K562 (cell line): ENCODE data around the gene SPTAN1. TPM values are rescaled to one million over a fixed set of nuclear protein-coding genes. Genes with fewer than 3 reads are reported as not detected.
A peak's percentile ranks its signal among the peaks of the same experiment; 100 is the strongest.

ENCODE experiments used
- CTCFL ChIP-seq: IDR thresholded peaks from 2 replicates; pipeline ENCODE4 v1.6.1; 2011; ENCODE audit warnings: borderline replicate concordance, low read depth, mild to moderate bottlenecking, moderate library complexity, low read length; ENCODE audit not compliant: insufficient read depth, poor library complexity, severe bottlenecking
- E2F6 ChIP-seq, 2 experiments: IDR thresholded peaks; 2 replicates each; pipeline ENCODE4 v1.6.1; 2011; ENCODE audit warnings: borderline replicate concordance in 1 of 2, control low read depth in 1 of 2, low read depth in 1 of 2, low read length in 1 of 2, mild to moderate bottlenecking in 1 of 2, mixed read lengths in 1 of 2, moderate library complexity in 1 of 2; ENCODE audit not compliant: insufficient read depth in 1 of 2, insufficient read length in 1 of 2, poor library complexity in 1 of 2, severe bottlenecking in 1 of 2; ENCODE audit errors: extremely low read depth in 1 of 2
- ETS1 ChIP-seq: conservative IDR thresholded peaks from 2 replicates; pipeline ENCODE4 v1.6.1; 2011; ENCODE audit warnings: low read depth, mild to moderate bottlenecking, low read length; ENCODE audit not compliant: control insufficient read depth
- FOXK2 ChIP-seq, 2 experiments: fragments of 450-650 bp; IDR thresholded peaks in 1 of 2; conservative IDR thresholded peaks in 1 of 2; 2 replicates each; pipeline ENCODE4 v1.6.1; 2016; ENCODE audit warnings: low read depth in 2 of 2, mild to moderate bottlenecking in 1 of 2
- GTF2B ChIP-seq: IDR thresholded peaks from 2 replicates; pipeline ENCODE4 v1.6.1; 2011; ENCODE audit not compliant: insufficient read length; ENCODE audit errors: extremely low read depth
- HNRNPLL ChIP-seq: fragments of 200-400 bp; formaldehyde crosslinking; IDR thresholded peaks from 2 replicates; pipeline ENCODE4 v1.6.1; 2017; ENCODE audit warnings: low read length, low read depth, mild to moderate bottlenecking; ENCODE audit not compliant: poor library complexity, severe bottlenecking
- MECOM ChIP-seq: fragments of 250-450 bp; sonication (Bioruptor Pico); IDR thresholded peaks from 2 replicates; pipeline ENCODE4 v1.8.0; 2022; ENCODE audit warnings: inconsistent platforms
- MYC ChIP-seq, 2 experiments: fragments of 250-450 bp in 1 of 2; sonication (Bioruptor Pico) in 1 of 2; IDR thresholded peaks; 2 replicates each; pipeline versions ENCODE4 v1.5.1 to v1.6.1; 2012 to 2021; ENCODE audit warnings: low read depth in 2 of 2, borderline replicate concordance in 1 of 2, improper control_type of control experiment in 1 of 2, low read length in 1 of 2, mild to moderate bottlenecking in 1 of 2, moderate library complexity in 1 of 2
- PHF8 ChIP-seq: fragments of 200-600 bp; sonication (generic); IDR thresholded peaks from 2 replicates; pipeline ENCODE4 v1.6.1; 2012; ENCODE audit warnings: mixed run types, mild to moderate bottlenecking, inconsistent platforms, low read length, moderate library complexity, borderline replicate concordance
- PHTF2 ChIP-seq: fragments of 250-450 bp; sonication (Bioruptor Pico); IDR thresholded peaks from 2 replicates; pipeline ENCODE4 v1.5.0; 2021; ENCODE audit warnings: mild to moderate bottlenecking
- RBBP5 ChIP-seq: fragments of 200-600 bp; sonication (generic); IDR thresholded peaks from 2 replicates; pipeline ENCODE4 v1.6.1; 2012; ENCODE audit warnings: borderline replicate concordance, mild to moderate bottlenecking, low read length, control low read depth, inconsistent platforms; ENCODE audit not compliant: insufficient read depth, poor library complexity, severe bottlenecking
- RCOR1 ChIP-seq, 2 experiments: IDR thresholded peaks; 2 replicates each; pipeline ENCODE4 v1.6.1; 2012; ENCODE audit warnings: low read depth in 2 of 2, low read length in 2 of 2, borderline replicate concordance in 1 of 2, improper control_type of control experiment in 1 of 2
- SMAD1 ChIP-seq: fragments of 150-350 bp; IDR thresholded peaks from 2 replicates; pipeline ENCODE4 v1.6.1; 2014; ENCODE audit warnings: low read length, low read depth; ENCODE audit not compliant: partially characterized antibody
- TCF7 ChIP-seq: sonication (generic); IDR thresholded peaks from 2 replicates; pipeline ENCODE4 v1.6.1; 2016; ENCODE audit warnings: antibody characterized with exemption, borderline replicate concordance
- ZNF24 ChIP-seq: fragments of 450-650 bp; IDR thresholded peaks from 2 replicates; pipeline ENCODE4 v1.6.1; 2016
- ZNF76 ChIP-seq: fragments of 250-450 bp; sonication (Bioruptor Pico); IDR thresholded peaks from 2 replicates; pipeline ENCODE4 v1.4.0; 2020; ENCODE audit warnings: mild to moderate bottlenecking, moderate library complexity, borderline replicate concordance
- ZNF77 ChIP-seq: fragments of 250-450 bp; sonication (Bioruptor Pico); IDR thresholded peaks from 2 replicates; pipeline ENCODE4 v1.5.0; 2020
- polyA plus RNA-seq, 8 experiments: library from polyadenylated mRNA; depleted of rRNA in 4 of 8; stranded (reverse) in 5 of 8; unstranded in 3 of 8; fragments of >200 nt; fragmentation: Nextera tagmentation in 2 of 8; fragmentation: Illumina TruSeq in 1 of 8; extraction: Ambion mirVana in 2 of 8; extraction: Trizol in 1 of 8; gene quantifications; 2 replicates each; pipeline versions ENCODE4 v1.2.1 to v1.2.3, GENCODE V29; 2011 to 2014; ENCODE audit warnings: inconsistent platforms in 1 of 8, missing spikeins in 1 of 8
- total RNA-seq, 7 experiments: library from RNA; depleted of rRNA in 6 of 7; stranded (reverse); fragments of >200 nt in 6 of 7; fragmentation: Illumina TruSeq in 2 of 7; extraction: Trizol in 2 of 7; gene quantifications; 2 replicates each; pipeline versions ENCODE4 v1.2.1 to v1.2.3, GENCODE V29; 2011 to 2021; ENCODE audit warnings: low replicate concordance in 1 of 7

Gene SPTAN1
- total and polyA plus RNA-seq, 9 of the 15 experiments (the other 6 are each of a cell fraction or from before 2014, with no cell fraction given), result 1.5 to 13.5 (median 6.8) TPM

GRCh38 chr9:128504485-128505413 lies 47.6 kb upstream of the SPTAN1 start, which contains the start of gene GLE1 (continued):
- no peak for TF ChIP-seq GTF2B
- TF ChIP-seq ETS1, result peak; percentile 80; the same call in 1 of the 2 replicates
- no peak for TF ChIP-seq MECOM (CRISPR knock-in tag)
- peak; percentile 87 for TF ChIP-seq RBBP5
- TF ChIP-seq ZNF24, result no peak
- no peak for TF ChIP-seq TCF7
- peak; percentile 37 to 38; a peak in 2 of 4 replicates for TF ChIP-seq FOXK2 (conservative IDR thresholded peaks at IDR 0.05 in 1 of 2, IDR thresholded peaks at IDR 0.05 in 1 of 2; ENCODE audit: low read depth in 2 of 2)
- no peak for TF ChIP-seq PHTF2
- TF ChIP-seq CTCFL, result no peak
- TF ChIP-seq PHF8, result peak; percentile 95; the same call in 1 of the 2 replicates
- peak; percentile 87 to 97 for TF ChIP-seq E2F6 (IDR thresholded peaks at IDR 0.05; ENCODE audit: borderline replicate concordance in 1 of 2, extremely low read depth in 1 of 2, insufficient read depth in 1 of 2, insufficient read length in 1 of 2, low read depth in 1 of 2, low read length in 1 of 2, poor library complexity in 1 of 2, severe bottlenecking in 1 of 2)
- TF ChIP-seq ZNF76 (CRISPR knock-in tag), result no peak
- no peak for TF ChIP-seq ZNF77 (CRISPR knock-in tag)
- TF ChIP-seq MYC (IDR thresholded peaks at IDR 0.05; ENCODE audit: low read depth, low read length), result peak; percentile 36
- no peak for TF ChIP-seq MYC (CRISPR knock-in tag; IDR thresholded peaks at IDR 0.05; ENCODE audit: borderline replicate concordance, low read depth)
- TF ChIP-seq RCOR1 (IDR thresholded peaks at IDR 0.05; ENCODE audit: borderline replicate concordance in 1 of 2, low read depth in 2 of 2, low read length in 2 of 2), result peak in 1 of 2 experiments; percentile 16; a peak in 1 of 4 replicates
- TF ChIP-seq SMAD1, result peak; percentile 11
- TF ChIP-seq HNRNPLL, result peak; percentile 78
